ENCODE measurements around the gene GLP2R. TPM values are rescaled to one million over a fixed set of nuclear protein-coding genes. Genes with fewer than 3 reads are reported as not detected.

GLP2R gene
- total and polyA plus RNA-seq, 2 experiments from 2014 or later, result not detected

- no peak overlapping the region for H3K27ac ChIP-seq
- in situ Hi-C loops (cut with MboI), result no loop called here
- no peaks in the 10 kb centered on the region for H3K79me2 ChIP-seq (ENCODE audit: insufficient read depth)
- H3K4me3 ChIP-seq, result no peak overlapping the region
- no peaks in the 10 kb centered on the region for H3K9me3 ChIP-seq (ENCODE audit: low read depth)
- no peaks in the 10 kb centered on the region for H3K36me3 ChIP-seq (ENCODE audit: low read depth)
- TF ChIP-seq EZH2phosphoT487 (IDR thresholded peaks at IDR 0.05; ENCODE audit: insufficient read depth, low read depth), result no peak
- TF ChIP-seq EZH2 (IDR thresholded peaks at IDR 0.05; ENCODE audit: insufficient read depth, poor library complexity, severe bottlenecking), result no peak
- H3K4me1 ChIP-seq (ENCODE audit: insufficient read depth), result no peaks in the 10 kb centered on the region
- DNase-seq, result no peak
- H2AFZ ChIP-seq, result no peak overlapping the region
- 31 to 36% methylated on average over 5 of the region's 5 CpGs for WGBS, 2 experiments (ENCODE audit: low coverage in 1 of 2, low lambda C conversion rate in 2 of 2, missing lambda C conversion rate in 2 of 2)
- H3K27me3 ChIP-seq (replicated peaks; ENCODE audit: insufficient read depth), result no peaks in the 10 kb centered on the region
- H3F3A ChIP-seq (ENCODE audit: insufficient read depth), result no peaks in the 10 kb centered on the region
- no peaks in the 10 kb centered on the region for H3K9me2 ChIP-seq (ENCODE audit: insufficient read depth)
- H3K4me2 ChIP-seq (ENCODE audit: unreplicated experiment), result no peak overlapping the region
- no peak overlapping the region for H3K9ac ChIP-seq
- no peaks in the 10 kb centered on the region for H4K20me1 ChIP-seq (ENCODE audit: insufficient read depth)
Observed at GRCh38 chr17:9859781-9860180, 34.1 kb downstream of the GLP2R start.

- in situ Hi-C loops (cut with MboI), result no loop called here
- Histone ChIP-seq H4K20me1 (ENCODE audit: insufficient read depth) (no peaks in the 10 kb centered on the region), H3K9ac (no peak overlapping the region), H3K9me3 (ENCODE audit: low read depth) (no peaks in the 10 kb centered on the region), H3K27ac (no peak overlapping the region), H3K27me3 (replicated peaks; ENCODE audit: insufficient read depth) (no peaks in the 10 kb centered on the region; the same call in 1 of the 2 replicates), H3K4me1 (ENCODE audit: insufficient read depth) (no peaks in the 10 kb centered on the region), H3F3A (ENCODE audit: insufficient read depth) (no peaks in the 10 kb centered on the region), H3K9me2 (ENCODE audit: insufficient read depth) (no peaks in the 10 kb centered on the region), H2AFZ (no peak overlapping the region), H3K4me2 (ENCODE audit: unreplicated experiment) (no peak overlapping the region), H3K79me2 (ENCODE audit: insufficient read depth) (no peaks in the 10 kb centered on the region), H3K36me3 (ENCODE audit: low read depth) (no peaks in the 10 kb centered on the region), H3K4me3 (no peak overlapping the region)
- TF ChIP-seq EZH2phosphoT487 (IDR thresholded peaks at IDR 0.05; ENCODE audit: insufficient read depth, low read depth) (no peak), EZH2 (IDR thresholded peaks at IDR 0.05; ENCODE audit: insufficient read depth, poor library complexity, severe bottlenecking) (no peak)
- 44 to 57% methylated on average over 7 of the region's 7 CpGs for WGBS, 2 experiments (ENCODE audit: low coverage in 1 of 2, low lambda C conversion rate in 2 of 2, missing lambda C conversion rate in 2 of 2)
- no peak for DNase-seq
Observed at GRCh38 chr17:9860851-9861250, 35.1 kb downstream of the GLP2R start.

- no peaks in the 10 kb centered on the region for H3K79me2 ChIP-seq (ENCODE audit: insufficient read depth)
- no peak overlapping the region for H2AFZ ChIP-seq
- no peaks in the 10 kb centered on the region for H3K36me3 ChIP-seq (ENCODE audit: low read depth)
- no peak overlapping the region for H3K4me3 ChIP-seq
- no peak for DNase-seq
- no peak overlapping the region for H3K27ac ChIP-seq
- no peak overlapping the region for H3K4me2 ChIP-seq (ENCODE audit: unreplicated experiment)
- H3K9me3 ChIP-seq (ENCODE audit: low read depth), result no peaks in the 10 kb centered on the region
- H4K20me1 ChIP-seq (ENCODE audit: insufficient read depth), result no peaks in the 10 kb centered on the region
- TF ChIP-seq EZH2 (IDR thresholded peaks at IDR 0.05; ENCODE audit: insufficient read depth, poor library complexity, severe bottlenecking), result no peak
- no peak for TF ChIP-seq EZH2phosphoT487 (IDR thresholded peaks at IDR 0.05; ENCODE audit: insufficient read depth, low read depth)
- in situ Hi-C loops (cut with MboI), result no loop called here
- H3K9ac ChIP-seq, result no peak overlapping the region
- H3K9me2 ChIP-seq (ENCODE audit: insufficient read depth), result no peaks in the 10 kb centered on the region
- WGBS, 2 experiments (ENCODE audit: low coverage in 1 of 2, low lambda C conversion rate in 2 of 2, missing lambda C conversion rate in 2 of 2), result 59 to 61% methylated on average over 1 of the region's 1 CpG
- no peaks in the 10 kb centered on the region for H3F3A ChIP-seq (ENCODE audit: insufficient read depth)
- no peaks in the 10 kb centered on the region for H3K4me1 ChIP-seq (ENCODE audit: insufficient read depth)
- H3K27me3 ChIP-seq (replicated peaks; ENCODE audit: insufficient read depth), result no peaks in the 10 kb centered on the region; the same call in 1 of the 2 replicates
Observed at GRCh38 chr17:9862220-9862619, 36.5 kb downstream of the GLP2R start.

GRCh38 chr17:9862949-9863348 lies 37.2 kb downstream of the GLP2R start:
- Histone ChIP-seq H3K36me3 (ENCODE audit: low read depth) (no peaks in the 10 kb centered on the region), H3K27ac (no peak overlapping the region), H3K9me2 (ENCODE audit: insufficient read depth) (no peaks in the 10 kb centered on the region), H3F3A (ENCODE audit: insufficient read depth) (no peaks in the 10 kb centered on the region), H3K27me3 (replicated peaks; ENCODE audit: insufficient read depth) (no peaks in the 10 kb centered on the region; the same call in 1 of the 2 replicates), H3K79me2 (ENCODE audit: insufficient read depth) (no peaks in the 10 kb centered on the region), H3K4me1 (ENCODE audit: insufficient read depth) (no peaks in the 10 kb centered on the region), H3K4me2 (ENCODE audit: unreplicated experiment) (no peak overlapping the region), H3K9me3 (ENCODE audit: low read depth) (no peaks in the 10 kb centered on the region), H2AFZ (no peak overlapping the region), H3K4me3 (no peak overlapping the region), H3K9ac (no peak overlapping the region), H4K20me1 (ENCODE audit: insufficient read depth) (no peaks in the 10 kb centered on the region)
- TF ChIP-seq EZH2phosphoT487 (IDR thresholded peaks at IDR 0.05; ENCODE audit: insufficient read depth, low read depth), result no peak
- TF ChIP-seq EZH2 (IDR thresholded peaks at IDR 0.05; ENCODE audit: insufficient read depth, poor library complexity, severe bottlenecking), result no peak
- DNase-seq, result no peak
- WGBS, 2 experiments (ENCODE audit: low coverage in 1 of 2, low lambda C conversion rate in 2 of 2, missing lambda C conversion rate in 2 of 2), result 43 to 55% methylated on average over 4 of the region's 4 CpGs
- in situ Hi-C loops (cut with MboI), result no loop called here

GRCh38 chr17:9865586-9865985 lies 39.9 kb downstream of the GLP2R start:
- Histone ChIP-seq H4K20me1 (ENCODE audit: insufficient read depth) (no peaks in the 10 kb centered on the region), H3K27ac (no peak overlapping the region), H3K4me1 (ENCODE audit: insufficient read depth) (no peaks in the 10 kb centered on the region), H3K9ac (no peak overlapping the region), H3K4me2 (ENCODE audit: unreplicated experiment) (no peak overlapping the region), H3K9me2 (ENCODE audit: insufficient read depth) (no peaks in the 10 kb centered on the region), H3K79me2 (ENCODE audit: insufficient read depth) (no peaks in the 10 kb centered on the region), H3K9me3 (ENCODE audit: low read depth) (no peaks in the 10 kb centered on the region), H3K4me3 (no peak overlapping the region), H3F3A (ENCODE audit: insufficient read depth) (no peaks in the 10 kb centered on the region), H2AFZ (no peak overlapping the region), H3K36me3 (ENCODE audit: low read depth) (no peaks in the 10 kb centered on the region), H3K27me3 (replicated peaks; ENCODE audit: insufficient read depth) (no peaks in the 10 kb centered on the region; the same call in 1 of the 2 replicates)
- peak; percentile 6 for DNase-seq
- TF ChIP-seq EZH2phosphoT487 (IDR thresholded peaks at IDR 0.05; ENCODE audit: insufficient read depth, low read depth) (no peak), EZH2 (IDR thresholded peaks at IDR 0.05; ENCODE audit: insufficient read depth, poor library complexity, severe bottlenecking) (no peak)
- in situ Hi-C loops (cut with MboI), result no loop called here
- WGBS, 2 experiments (ENCODE audit: low coverage in 1 of 2, low lambda C conversion rate in 2 of 2, missing lambda C conversion rate in 2 of 2), result 6% methylated on average over 1 of the region's 1 CpG

Data from GM23248 (cell line).